Measurements from ENCODE around the gene STK40. TPM values are rescaled to one million over a fixed set of nuclear protein-coding genes. Genes with fewer than 3 reads are reported as not detected.
A peak's percentile ranks its signal among the peaks of the same experiment; 100 is the strongest.

The STK40 gene
- polyA plus RNA-seq, 12 donors: 19.5 to 28.2 (median 22.1) TPM; not detected in 1

- DNase-seq: peak; percentile 94
These were observed 64.4 kb downstream of the STK40 start for GRCh38 chr1:36321119-36321951.

- no peak for DNase-seq
These were observed 65.0 kb downstream of the STK40 start for GRCh38 chr1:36320767-36321118.

- DNase-seq: no peak
These were observed 65.4 kb downstream of the STK40 start for GRCh38 chr1:36320291-36320761.

GRCh38 chr1:36309397-36309796 is 76.3 kb downstream of the STK40 start:
- no peak for DNase-seq

GRCh38 chr1:36307601-36308330 is 78.0 kb downstream of the STK40 start:
- no peak for DNase-seq

GRCh38 chr1:36306902-36307456 is 78.7 kb downstream of the STK40 start:
- peak; percentile 92 for DNase-seq

- no peak for DNase-seq
These were observed 79.4 kb downstream of the STK40 start, which contains the start of gene SH3D21 for GRCh38 chr1:36306210-36306901. Gene SH3D21, plus strand, starts transcription at chr1:36306368. Its CDS starts 53 bp downstream, at chr1:36306421.

GRCh38 chr1:36305915-36306209 is 79.9 kb downstream of the STK40 start:
- DNase-seq: no peak

GRCh38 chr1:36304970-36305914 is 80.5 kb downstream of the STK40 start:
- DNase-seq: no peak

- no peak for DNase-seq
These were observed 81.2 kb downstream of the STK40 start for GRCh38 chr1:36304521-36304920.

GRCh38 chr1:36303650-36304360 is 81.9 kb downstream of the STK40 start:
- DNase-seq: no peak

GRCh38 chr1:36303244-36303643 is 82.5 kb downstream of the STK40 start:
- DNase-seq: no peak

GRCh38 chr1:36301220-36301619 is 84.5 kb downstream of the STK40 start:
- no peak for DNase-seq

- no peak for DNase-seq
These were observed 85.2 kb downstream of the STK40 start for GRCh38 chr1:36300526-36300925.

- no peak for DNase-seq
These were observed 87.1 kb downstream of the STK40 start for GRCh38 chr1:36298640-36299039.

GRCh38 chr1:36297062-36297461 is 88.7 kb downstream of the STK40 start:
- DNase-seq: no peak

- no peak for DNase-seq
These were observed 90.3 kb downstream of the STK40 start for GRCh38 chr1:36295390-36295789.

Measured in muscle of arm (tissue), 12 donors.